Esophagus squamous epithelium (tissue), 5 donors: ENCODE measurements around the gene TAB2. TPM values are rescaled to one million over a fixed set of nuclear protein-coding genes. Genes with fewer than 3 reads are reported as not detected.

ENCODE experiments used
- DNase-seq: peaks from one replicate; lab custom pipeline; 2025; lab: John Stamatoyannopoulos, UW
- H3K27ac ChIP-seq, 4 donors: fragments of 200-600 bp; sonication (generic); one replicate each; pipeline ENCODE4 v1.5.1; 2016 to 2019; ENCODE audit warnings: mild to moderate bottlenecking in 1 of 4
- H3K27me3 ChIP-seq, 4 donors: fragments of 200-600 bp; sonication (generic); 1 replicate in 3 of 4; 2 replicates in 1 of 4; pipeline versions ENCODE4 v1.5.1 to v1.6.0; 2017 to 2021; ENCODE audit warnings: antibody characterized with exemption in 1 of 4
- H3K36me3 ChIP-seq, 3 donors: fragments of 200-600 bp; sonication (generic); one replicate each; pipeline ENCODE4 v1.5.1; 2016 to 2019
- H3K4me1 ChIP-seq, 3 donors: fragments of 200-600 bp; sonication (generic); one replicate each; pipeline ENCODE4 v1.5.1; 2017 to 2019
- H3K4me3 ChIP-seq, 4 donors: fragments of 200-600 bp; sonication (generic); 1 replicate in 3 of 4; 2 replicates in 1 of 4; pipeline ENCODE4 v1.5.1; 2016 to 2019; ENCODE audit warnings: mild to moderate bottlenecking in 2 of 4, moderate library complexity in 1 of 4
- H3K9me3 ChIP-seq, 3 donors: fragments of 200-600 bp; sonication (generic); one replicate each; pipeline ENCODE4 v1.5.1; 2016 to 2019
- POLR2A ChIP-seq, 4 donors: fragments of 450-650 bp; IDR thresholded peaks; one replicate each; pipeline ENCODE4 v1.6.1; 2017; ENCODE audit warnings: antibody characterized with exemption in 4 of 4, mild to moderate bottlenecking in 4 of 4, moderate library complexity in 3 of 4
- WGBS, 2 donors: methylation state at CpG; one replicate each; pipeline ENCODE4 v1.1.5; 2018; 5-methylcytosine and 5-hydroxymethylcytosine counted together
- intact Hi-C: fragments of 100-400 bp; cut with DNase I; formaldehyde crosslinking; loops from one replicate; pipeline ENCODE4 v1.15.0; 2022
- total RNA-seq, 4 donors: library from RNA; depleted of rRNA; stranded (reverse); fragments of >200 nt; gene quantifications; one replicate each; pipeline ENCODE4 v1.1.0, GENCODE V29; 2016
- TF ChIP-seq, protein P1 (sequence below), 6 experiments: fragments of 450-650 bp in 4 of 6; fragments of 200-600 bp in 2 of 6; sonication (generic) in 2 of 6; IDR thresholded peaks; one replicate each; pipeline ENCODE4 v1.5.1; 2016 to 2019; ENCODE audit warnings: antibody characterized with exemption in 6 of 6, mild to moderate bottlenecking in 4 of 6, moderate library complexity in 4 of 6
- donor health status: DM: yes; HTN: yes; CAD: no.

TAB2 gene
- total RNA-seq, 4 donors from 2014 or later: 27.6 to 47.1 (median 31.0) TPM

GRCh38 chr6:149284904-149285303 lies 32.6 kb upstream of the TAB2 start:
- H3K9me3 ChIP-seq: no peaks in the 10 kb centered on the region
- H3K27me3 ChIP-seq: no peaks in the 10 kb centered on the region
- intact Hi-C loops: no loop called here
- H3K36me3 ChIP-seq: no peaks in the 10 kb centered on the region
- WGBS, 2 donors: 51 to 61% methylated on average over 3 of the region's 3 CpGs
- no peak overlapping the region for H3K27ac ChIP-seq
- no peak for DNase-seq
- no peak overlapping the region for H3K4me3 ChIP-seq
- no peaks in the 10 kb centered on the region for H3K4me1 ChIP-seq
- no peak for TF ChIP-seq POLR2A (IDR thresholded peaks at IDR 0.05)
- TF ChIP-seq, protein P1, sequence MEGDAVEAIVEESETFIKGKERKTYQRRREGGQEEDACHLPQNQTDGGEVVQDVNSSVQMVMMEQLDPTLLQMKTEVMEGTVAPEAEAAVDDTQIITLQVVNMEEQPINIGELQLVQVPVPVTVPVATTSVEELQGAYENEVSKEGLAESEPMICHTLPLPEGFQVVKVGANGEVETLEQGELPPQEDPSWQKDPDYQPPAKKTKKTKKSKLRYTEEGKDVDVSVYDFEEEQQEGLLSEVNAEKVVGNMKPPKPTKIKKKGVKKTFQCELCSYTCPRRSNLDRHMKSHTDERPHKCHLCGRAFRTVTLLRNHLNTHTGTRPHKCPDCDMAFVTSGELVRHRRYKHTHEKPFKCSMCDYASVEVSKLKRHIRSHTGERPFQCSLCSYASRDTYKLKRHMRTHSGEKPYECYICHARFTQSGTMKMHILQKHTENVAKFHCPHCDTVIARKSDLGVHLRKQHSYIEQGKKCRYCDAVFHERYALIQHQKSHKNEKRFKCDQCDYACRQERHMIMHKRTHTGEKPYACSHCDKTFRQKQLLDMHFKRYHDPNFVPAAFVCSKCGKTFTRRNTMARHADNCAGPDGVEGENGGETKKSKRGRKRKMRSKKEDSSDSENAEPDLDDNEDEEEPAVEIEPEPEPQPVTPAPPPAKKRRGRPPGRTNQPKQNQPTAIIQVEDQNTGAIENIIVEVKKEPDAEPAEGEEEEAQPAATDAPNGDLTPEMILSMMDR (IDR thresholded peaks at IDR 0.05): no peak

DNA sequence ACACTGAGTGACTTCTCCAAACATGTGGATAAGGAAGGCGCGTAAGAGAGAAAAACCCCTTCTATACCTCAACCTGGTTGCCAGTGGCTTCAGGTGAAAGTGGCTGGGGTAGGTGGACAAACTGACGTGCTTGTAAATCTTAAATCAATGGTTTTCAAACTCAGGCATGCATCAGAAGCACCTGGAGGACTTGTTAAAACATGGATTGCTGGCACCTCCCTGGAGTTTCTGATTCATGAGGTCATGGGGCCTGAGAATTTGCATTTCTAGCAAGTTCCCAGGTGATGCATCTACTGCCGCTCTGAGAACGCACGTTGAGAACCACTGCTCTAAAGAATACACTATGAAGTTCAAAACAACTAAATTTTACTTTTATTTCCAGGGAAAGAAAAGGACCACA lies 31.9 kb upstream of the TAB2 start:
- Histone ChIP-seq H3K36me3 (no peaks in the 10 kb centered on the region), H3K4me1 (no peaks in the 10 kb centered on the region), H3K4me3 (no peak overlapping the region), H3K9me3 (no peaks in the 10 kb centered on the region), H3K27me3 (no peaks in the 10 kb centered on the region), H3K27ac (no peak overlapping the region)
- no peak for TF ChIP-seq POLR2A (IDR thresholded peaks at IDR 0.05)
- TF ChIP-seq, protein P1 (IDR thresholded peaks at IDR 0.05): no peak
- intact Hi-C loops: no loop called here
- no peak for DNase-seq
- WGBS, 2 donors: 40 to 69% methylated on average over 6 of the region's 6 CpGs

DNA sequence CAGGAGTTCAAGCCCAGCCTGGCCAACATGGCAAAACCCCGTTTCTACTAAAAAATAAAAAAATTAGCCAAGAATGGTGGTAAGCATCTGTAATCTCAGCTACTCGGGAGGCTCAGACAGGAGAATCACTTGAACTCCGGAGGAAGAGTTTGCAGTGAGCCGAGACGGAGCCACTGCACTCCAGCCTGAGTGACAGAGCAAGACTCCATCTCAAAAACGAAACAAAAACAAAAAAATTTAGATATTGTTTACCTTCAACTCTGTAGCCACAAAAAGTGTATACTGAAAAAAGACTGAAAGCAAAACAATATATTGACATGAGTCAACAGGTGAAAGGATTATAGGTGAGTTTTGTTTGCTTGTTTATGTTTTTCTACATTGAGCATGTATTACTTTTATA lies 30.6 kb upstream of the TAB2 start:
- WGBS, 2 donors: 77 to 81% methylated on average over 6 of the region's 6 CpGs
- Histone ChIP-seq H3K27ac (no peak overlapping the region), H3K36me3 (no peaks in the 10 kb centered on the region), H3K4me3 (no peak overlapping the region), H3K4me1 (no peaks in the 10 kb centered on the region), H3K9me3 (no peaks in the 10 kb centered on the region), H3K27me3 (no peaks in the 10 kb centered on the region)
- no peak for DNase-seq
- intact Hi-C loops: no loop called here
- TF ChIP-seq POLR2A (IDR thresholded peaks at IDR 0.05): no peak
- TF ChIP-seq, protein P1 (IDR thresholded peaks at IDR 0.05): no peak

GRCh38 chr6:149289192-149289781 lies 28.2 kb upstream of the TAB2 start:
- DNase-seq: no peak
- 70 to 78% methylated on average over 3 to 4 of the region's 4 CpGs for WGBS, 2 donors
- Histone ChIP-seq H3K27ac (no peak overlapping the region), H3K4me1 (no peaks in the 10 kb centered on the region), H3K27me3 (no peaks in the 10 kb centered on the region), H3K4me3 (no peak overlapping the region), H3K9me3 (no peaks in the 10 kb centered on the region), H3K36me3 (no peaks in the 10 kb centered on the region)
- TF ChIP-seq, protein P1 (IDR thresholded peaks at IDR 0.05): no peak
- no peak for TF ChIP-seq POLR2A (IDR thresholded peaks at IDR 0.05)
- intact Hi-C loops: no loop called here

DNA sequence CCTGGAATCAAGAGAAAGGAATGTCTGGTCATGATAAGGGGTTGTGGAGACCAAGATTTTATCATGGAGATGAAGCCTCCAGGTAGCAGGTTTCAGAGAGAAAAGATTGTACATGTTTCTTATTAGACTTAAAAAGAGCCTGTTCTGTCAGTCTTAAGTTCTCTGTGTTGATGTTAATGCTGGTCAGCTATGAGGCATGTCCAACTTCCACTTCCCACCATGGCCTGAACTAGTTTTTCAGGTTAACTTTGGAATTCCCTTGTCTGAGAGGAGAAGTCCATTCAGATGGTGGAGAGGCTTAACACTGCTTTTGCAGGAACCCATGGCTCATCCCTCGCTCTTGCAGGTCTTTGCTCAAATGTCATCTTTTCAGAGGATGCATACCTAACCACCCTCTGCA lies 27.5 kb upstream of the TAB2 start:
- Histone ChIP-seq H3K27me3 (no peaks in the 10 kb centered on the region), H3K4me1 (no peaks in the 10 kb centered on the region), H3K27ac (no peak overlapping the region), H3K36me3 (no peaks in the 10 kb centered on the region), H3K9me3 (no peaks in the 10 kb centered on the region), H3K4me3 (no peak overlapping the region)
- intact Hi-C loops: no loop called here
- no peak for DNase-seq
- 83 to 100% methylated on average over 1 of the region's 1 CpG for WGBS, 2 donors
- TF ChIP-seq POLR2A (IDR thresholded peaks at IDR 0.05): no peak
- TF ChIP-seq, protein P1 (IDR thresholded peaks at IDR 0.05): no peak
